Nephron (organoid): ENCODE measurements around the gene PHTF2.

Source experiments
- H3K27ac Mint-ChIP-seq, 3 experiments: 2 replicates each; pipeline ENCODE4 v1.8.0; 2020; ENCODE audit warnings: mixed read lengths in 3 of 3, mild to moderate bottlenecking in 2 of 3, moderate library complexity in 1 of 3
- H3K27me3 Mint-ChIP-seq: 2 replicates; pipeline ENCODE4 v1.8.0; 2021; ENCODE audit warnings: low read depth, mild to moderate bottlenecking, moderate library complexity, mixed read lengths
- H3K36me3 Mint-ChIP-seq: 2 replicates; pipeline ENCODE4 v1.8.0; 2020; ENCODE audit warnings: low read depth, mixed read lengths
- H3K4me1 Mint-ChIP-seq: 2 replicates; pipeline ENCODE4 v1.8.0; 2020; ENCODE audit warnings: mixed read lengths
- H3K4me3 Mint-ChIP-seq, 3 experiments: 2 replicates each; pipeline ENCODE4 v1.8.0; 2020; ENCODE audit warnings: mild to moderate bottlenecking in 3 of 3, mixed read lengths in 3 of 3, moderate library complexity in 2 of 3
- H3K9me3 Mint-ChIP-seq: 2 replicates; pipeline ENCODE4 v1.8.0; 2020; ENCODE audit warnings: mixed read lengths
- CTCF ChIP-seq, 3 experiments: fragments of 200-600 bp; sonication (generic); IDR thresholded peaks; one replicate each; pipeline ENCODE4 v1.5.0; 2021; ENCODE audit warnings: antibody characterized with exemption in 3 of 3; ENCODE audit not compliant: unreplicated experiment in 3 of 3

The PHTF2 gene

GRCh38 chr7:77910124-77910523 is 111.6 kb downstream of the PHTF2 start:
- no peak for TF ChIP-seq CTCF (IDR thresholded peaks at IDR 0.05; ENCODE audit: unreplicated experiment in 3 of 3)
- H3K27ac Mint-ChIP-seq, result no peak overlapping the region
- no peaks in the 10 kb centered on the region for H3K9me3 Mint-ChIP-seq
- peaks cover 9% of the 10 kb centered on the region for H3K36me3 Mint-ChIP-seq
- H3K4me3 Mint-ChIP-seq, result no peak overlapping the region
- H3K4me1 Mint-ChIP-seq, result no peaks in the 10 kb centered on the region
- H3K27me3 Mint-ChIP-seq, result no peaks in the 10 kb centered on the region

GRCh38 chr7:77912293-77912692 is 113.7 kb downstream of the PHTF2 start:
- H3K27ac Mint-ChIP-seq, result no peak overlapping the region
- H3K4me1 Mint-ChIP-seq, result no peaks in the 10 kb centered on the region
- no peak overlapping the region for H3K4me3 Mint-ChIP-seq
- H3K36me3 Mint-ChIP-seq, result peaks cover 9% of the 10 kb centered on the region
- no peaks in the 10 kb centered on the region for H3K27me3 Mint-ChIP-seq
- H3K9me3 Mint-ChIP-seq, result no peaks in the 10 kb centered on the region
- no peak for TF ChIP-seq CTCF (IDR thresholded peaks at IDR 0.05; ENCODE audit: unreplicated experiment in 3 of 3)

GRCh38 chr7:77913977-77914607 is 115.5 kb downstream of the PHTF2 start:
- Mint-ChIP-seq H3K4me1 (no peaks in the 10 kb centered on the region), H3K27me3 (no peaks in the 10 kb centered on the region), H3K4me3 (no peak overlapping the region), H3K9me3 (no peaks in the 10 kb centered on the region), H3K36me3 (peaks cover 9% of the 10 kb centered on the region), H3K27ac (no peak overlapping the region)
- no peak for TF ChIP-seq CTCF (IDR thresholded peaks at IDR 0.05; ENCODE audit: unreplicated experiment in 3 of 3)

GRCh38 chr7:77917500-77918262 is 119.1 kb downstream of the PHTF2 start:
- H3K4me3 Mint-ChIP-seq, result no peak overlapping the region
- no peaks in the 10 kb centered on the region for H3K4me1 Mint-ChIP-seq

GRCh38 chr7:77918676-77919075 is 120.1 kb downstream of the PHTF2 start:
- Mint-ChIP-seq H3K4me3 (no peak overlapping the region), H3K9me3 (no peaks in the 10 kb centered on the region), H3K27me3 (no peaks in the 10 kb centered on the region), H3K36me3 (peaks cover 8% of the 10 kb centered on the region), H3K27ac (no peak overlapping the region), H3K4me1 (no peaks in the 10 kb centered on the region)
- no peak for TF ChIP-seq CTCF (IDR thresholded peaks at IDR 0.05; ENCODE audit: unreplicated experiment in 3 of 3)

More at GRCh38 chr7:77917500-77918262, 119.1 kb downstream of the PHTF2 start:
- TF ChIP-seq CTCF (IDR thresholded peaks at IDR 0.05; ENCODE audit: unreplicated experiment in 3 of 3), result no peak
- Mint-ChIP-seq H3K9me3 (no peaks in the 10 kb centered on the region), H3K36me3 (peaks cover 8% of the 10 kb centered on the region), H3K27me3 (no peaks in the 10 kb centered on the region), H3K27ac (no peak overlapping the region)

GRCh38 chr7:77923419-77923818 is 124.8 kb downstream of the PHTF2 start:
- Mint-ChIP-seq H3K4me1 (no peaks in the 10 kb centered on the region), H3K9me3 (no peaks in the 10 kb centered on the region), H3K27ac (no peak overlapping the region), H3K4me3 (no peak overlapping the region), H3K27me3 (no peaks in the 10 kb centered on the region), H3K36me3 (peaks cover 12% of the 10 kb centered on the region)
- TF ChIP-seq CTCF (IDR thresholded peaks at IDR 0.05; ENCODE audit: unreplicated experiment in 3 of 3), result no peak
